Lung (tissue), 12 donors: ENCODE results near the gene WAS. TPM values are rescaled to one million over a fixed set of nuclear protein-coding genes. Genes with fewer than 3 reads are reported as not detected.
"Not testable (repeated sequence)": the region's sequence is repeated elsewhere in the genome, so short reads cannot be mapped to it uniquely, and the experiment has no call there.

Experiments used
- ATAC-seq: fragments of 200-7000 bp; cut with Tn5 transposase; one replicate; pipeline ENCODE4 v1.9.1; 2020; ENCODE audit warnings: moderate number of reproducible peaks; ENCODE audit not compliant: insufficient read depth, low FRiP score
- DNase-seq, 3 donors: peaks; one replicate each; pipeline ENCODE4 v3.0.0-alpha.2; 2013 to 2017
- H3K27ac ChIP-seq, 2 donors: one replicate each; pipeline ENCODE4 v1.5.1; 2013; ENCODE audit warnings: mild to moderate bottlenecking in 2 of 2, moderate library complexity in 2 of 2, control low read depth in 1 of 2, inconsistent platforms in 1 of 2, low read depth in 1 of 2, low read length in 1 of 2
- H3K27me3 ChIP-seq, 3 donors: one replicate each; pipeline ENCODE4 v1.5.1; 2013; ENCODE audit warnings: low read length in 2 of 3; ENCODE audit not compliant: control insufficient read depth in 3 of 3, insufficient read depth in 3 of 3
- H3K36me3 ChIP-seq, 4 donors: one replicate each; pipeline ENCODE4 v1.5.1; 2013; ENCODE audit warnings: low read length in 4 of 4, mild to moderate bottlenecking in 1 of 4, moderate library complexity in 1 of 4; ENCODE audit not compliant: control insufficient read depth in 4 of 4, insufficient read depth in 4 of 4
- H3K4me1 ChIP-seq, 5 donors: one replicate each; pipeline ENCODE4 v1.5.1; 2013; ENCODE audit warnings: low read length in 5 of 5, mild to moderate bottlenecking in 2 of 5, moderate library complexity in 1 of 5; ENCODE audit not compliant: control insufficient read depth in 5 of 5, insufficient read depth in 5 of 5
- H3K4me3 ChIP-seq: one replicate; pipeline ENCODE4 v1.5.1; 2013; ENCODE audit warnings: mild to moderate bottlenecking, control low read depth, moderate library complexity
- H3K9ac ChIP-seq, 2 donors: one replicate each; pipeline ENCODE4 v1.5.1; 2013; ENCODE audit warnings: low read length in 2 of 2, control low read depth in 1 of 2; ENCODE audit not compliant: insufficient read depth in 1 of 2
- H3K9me3 ChIP-seq, 4 donors: one replicate each; pipeline ENCODE4 v1.5.1; 2013; ENCODE audit warnings: low read length in 3 of 4, mild to moderate bottlenecking in 1 of 4, moderate library complexity in 1 of 4; ENCODE audit not compliant: control insufficient read depth in 4 of 4, insufficient read depth in 3 of 4
- CTCF ChIP-seq: IDR thresholded peaks from 2 replicates; pipeline ENCODE4 v1.5.1; 2012; ENCODE audit warnings: mild to moderate bottlenecking; ENCODE audit errors: control extremely low read depth, extremely low read depth
- WGBS, 2 donors: extraction: QIAGEN DNeasy Blood & Tissue Kit; methylation state at CpG; one replicate each; pipeline ENCODE4 v1.1.7; 2013; 5-methylcytosine and 5-hydroxymethylcytosine counted together
- polyA plus RNA-seq, 2 donors: library from polyadenylated mRNA; stranded (reverse); fragments of 200-250 nt; gene quantifications; one replicate each; pipeline ENCODE4 v1.2.1, GENCODE V29; 2013
- total RNA-seq, 2 donors: library from RNA; depleted of rRNA in 1 of 2; stranded (reverse); fragments of >200 nt in 1 of 2; gene quantifications; one replicate each; pipeline ENCODE4 v1.2.1, GENCODE V29; 2014 to 2021
- donor health status: control.
- donor health status: control.
- donor health status: Bipolar disorder and iron deficiency.
- donor health status: healthy.
- donor health status: DM: yes; HTN: yes; CAD: no.

The WAS gene
- total and polyA plus RNA-seq, 4 donors, result 8.1 to 61.5 (median 26.0) TPM

GRCh38 chrX:48677516-48677915, 6.1 kb upstream of the WAS start:
- ATAC-seq (no peak), DNase-seq (no peak)
- Histone ChIP-seq H3K4me3 (no peak overlapping the region), H3K4me1 (peaks cover 0 to 3% (median 0%) of the 10 kb centered on the region in 5 donors), H3K27ac (peak overlapping the region in 1 of 2 donors; percentile 27), H3K9ac (no peak overlapping the region), H3K27me3 (no peaks in the 10 kb centered on the region), H3K36me3 (no peaks in the 10 kb centered on the region), H3K9me3 (no peaks in the 10 kb centered on the region)
- no peak for TF ChIP-seq CTCF
- 66 to 68% methylated on average over 10 of the region's 10 CpGs for WGBS, 2 donors

GRCh38 chrX:48680467-48680866, 3.1 kb upstream of the WAS start:
- not testable (repeated sequence) for H3K4me3 ChIP-seq, H3K9me3 ChIP-seq, H3K9ac ChIP-seq, ATAC-seq, H3K27me3 ChIP-seq, H3K36me3 ChIP-seq, DNase-seq, H3K27ac ChIP-seq, H3K4me1 ChIP-seq
- WGBS, 2 donors, result 14 to 19% methylated on average over 2 of the region's 2 CpGs

- not testable (repeated sequence) for H3K27ac ChIP-seq, DNase-seq, H3K27me3 ChIP-seq, H3K9me3 ChIP-seq, H3K4me3 ChIP-seq, H3K4me1 ChIP-seq, ATAC-seq, H3K9ac ChIP-seq, H3K36me3 ChIP-seq
- WGBS, 2 donors, result 77 to 91% methylated on average over 6 of the region's 6 CpGs
Observed at GRCh38 chrX:48680925-48681324, 2.7 kb upstream of the WAS start.

GRCh38 chrX:48681539-48682183, 1.9 kb upstream of the WAS start:
- Histone ChIP-seq H3K4me1 (no peaks in the 10 kb centered on the region), H3K9ac (no peak overlapping the region), H3K36me3 (no peaks in the 10 kb centered on the region), H3K9me3 (no peaks in the 10 kb centered on the region), H3K27me3 (no peaks in the 10 kb centered on the region), H3K4me3 (no peak overlapping the region), H3K27ac (no peak overlapping the region)
- TF ChIP-seq CTCF, result no peak
- WGBS, 2 donors, result 74 to 91% methylated on average over 10 of the region's 10 CpGs
- ATAC-seq (no peak), DNase-seq (no peak)

GRCh38 chrX:48682795-48683194, 804 bp upstream of the WAS start:
- DNase-seq, ATAC-seq: not testable (repeated sequence)
- WGBS, 2 donors, result 64 to 72% methylated on average over 12 of the region's 12 CpGs

More at GRCh38 chrX:48682795-48683194, 804 bp upstream of the WAS start:
- not testable (repeated sequence) for H3K9me3 ChIP-seq, H3K27me3 ChIP-seq, H3K4me1 ChIP-seq, H3K36me3 ChIP-seq, H3K4me3 ChIP-seq, H3K9ac ChIP-seq
- peak overlapping the region in 1 of 2 donors; percentile 68 for H3K27ac ChIP-seq
